Stimulated activated CD4-positive, alpha-beta T cell treated with anti-CD3 and anti-CD28 coated beads, Interleukin-2, amount 100 ng/mL, for 48 hours (primary cell): ENCODE data around the gene SF1.

Experiments used
- DNase-seq, 2 donors: peaks; one replicate each; pipeline ENCODE4 v3.0.0-alpha.2; 2020

SF1 gene

DNA sequence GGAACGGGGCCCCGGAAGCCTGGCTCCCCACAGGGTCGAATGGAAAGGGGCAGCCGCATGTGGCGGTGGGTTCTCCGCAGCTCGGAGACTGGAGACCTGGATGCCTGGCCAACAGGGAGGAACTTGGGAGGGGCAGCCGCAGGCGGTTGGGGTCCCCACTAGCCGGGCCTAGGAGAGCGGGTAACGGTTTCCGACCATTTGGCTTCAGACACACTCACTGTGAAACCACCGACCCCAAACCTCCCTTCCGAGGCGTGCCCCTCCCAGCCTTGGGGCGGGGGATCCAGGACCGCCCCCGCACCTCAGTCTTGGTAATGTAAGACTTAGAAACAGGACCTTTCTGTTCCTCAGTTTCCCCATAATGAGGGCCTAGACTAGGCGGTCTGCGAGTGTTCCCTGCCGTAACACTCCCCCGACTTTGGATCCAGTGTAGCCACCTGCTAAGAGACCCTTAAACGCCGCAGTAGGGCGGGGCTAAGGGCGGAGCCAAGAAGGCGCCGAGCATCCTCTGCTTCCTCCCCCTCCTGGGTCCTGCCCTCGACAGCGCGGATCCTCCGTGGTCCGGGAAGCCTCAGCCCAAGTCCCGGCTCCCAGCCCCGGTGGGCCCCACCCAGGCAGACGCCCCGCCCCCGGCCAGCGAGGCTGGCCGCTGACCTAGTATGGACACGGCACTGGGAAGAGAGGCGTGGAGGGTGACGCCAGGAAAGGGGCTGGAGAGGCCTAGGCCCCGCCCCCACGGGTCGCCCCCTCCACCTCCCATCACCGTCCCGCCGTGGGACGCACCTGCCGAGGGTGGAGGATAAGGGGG lies 32.6 kb downstream of the SF1 start:
- no peak for DNase-seq

DNA sequence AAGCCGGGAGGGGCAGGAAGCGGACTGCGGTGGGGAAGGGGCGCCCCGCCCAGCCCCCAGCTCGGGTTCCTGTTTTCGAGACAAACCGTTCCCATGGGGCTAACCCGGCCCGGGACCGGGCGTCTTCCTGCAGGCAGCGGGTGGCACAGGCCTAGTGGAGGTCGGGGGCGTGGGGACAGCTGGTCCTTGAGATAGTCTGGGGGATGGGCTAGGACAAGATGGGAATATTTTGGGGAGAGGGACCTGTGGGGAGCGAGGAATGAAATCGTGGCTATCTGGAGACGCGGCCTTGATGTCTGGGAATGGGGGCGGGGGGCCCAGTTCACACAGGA lies 33.2 kb downstream of the SF1 start:
- DNase-seq, result no peak

DNA sequence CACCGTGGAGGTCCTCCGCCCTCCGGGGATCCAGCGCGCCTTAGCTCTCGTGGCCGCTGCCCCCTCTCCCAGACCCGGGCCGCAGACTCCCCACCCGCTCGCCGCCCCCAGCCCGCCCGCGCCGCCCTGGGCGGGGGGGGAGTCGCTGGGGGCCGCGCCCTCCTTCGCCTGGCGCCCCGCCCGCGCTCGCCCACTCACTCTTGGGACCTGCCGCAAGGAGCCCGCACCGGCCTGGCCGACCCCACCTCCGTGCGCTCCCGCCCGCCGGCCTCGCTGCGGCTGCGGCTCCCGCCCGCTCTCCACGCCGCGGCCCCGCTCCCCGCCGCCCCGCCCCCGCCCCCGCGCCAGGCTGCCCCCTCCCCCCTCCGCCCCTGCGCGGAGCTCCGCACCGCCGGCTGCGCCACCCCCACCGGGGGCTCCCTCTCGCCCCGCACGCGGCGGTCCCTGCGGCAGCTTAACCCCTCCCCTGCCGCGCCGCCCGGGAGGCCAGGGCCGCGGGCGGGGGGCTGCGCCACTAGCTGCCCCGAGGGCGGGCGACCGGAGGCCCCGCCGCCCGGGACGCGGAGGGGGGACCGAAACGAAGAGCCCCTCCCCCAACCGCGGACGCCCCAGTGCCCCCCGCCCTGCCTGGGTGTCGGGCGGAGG lies 33.7 kb downstream of the SF1 start:
- no peak for DNase-seq

- peak; percentile 73 to 81 for DNase-seq
Measured at GRCh38 chr11:64743591-64744543, 34.5 kb downstream of the SF1 start, which contains the start of gene RASGRP2. TSS of gene RASGRP2 (minus strand) at chr11:64744142. CDS start at chr11:64742866, 1,276 bp downstream.

- peak; percentile 73 to 84 for DNase-seq
Measured at GRCh38 chr11:64742889-64743590, 35.3 kb downstream of the SF1 start.

DNA sequence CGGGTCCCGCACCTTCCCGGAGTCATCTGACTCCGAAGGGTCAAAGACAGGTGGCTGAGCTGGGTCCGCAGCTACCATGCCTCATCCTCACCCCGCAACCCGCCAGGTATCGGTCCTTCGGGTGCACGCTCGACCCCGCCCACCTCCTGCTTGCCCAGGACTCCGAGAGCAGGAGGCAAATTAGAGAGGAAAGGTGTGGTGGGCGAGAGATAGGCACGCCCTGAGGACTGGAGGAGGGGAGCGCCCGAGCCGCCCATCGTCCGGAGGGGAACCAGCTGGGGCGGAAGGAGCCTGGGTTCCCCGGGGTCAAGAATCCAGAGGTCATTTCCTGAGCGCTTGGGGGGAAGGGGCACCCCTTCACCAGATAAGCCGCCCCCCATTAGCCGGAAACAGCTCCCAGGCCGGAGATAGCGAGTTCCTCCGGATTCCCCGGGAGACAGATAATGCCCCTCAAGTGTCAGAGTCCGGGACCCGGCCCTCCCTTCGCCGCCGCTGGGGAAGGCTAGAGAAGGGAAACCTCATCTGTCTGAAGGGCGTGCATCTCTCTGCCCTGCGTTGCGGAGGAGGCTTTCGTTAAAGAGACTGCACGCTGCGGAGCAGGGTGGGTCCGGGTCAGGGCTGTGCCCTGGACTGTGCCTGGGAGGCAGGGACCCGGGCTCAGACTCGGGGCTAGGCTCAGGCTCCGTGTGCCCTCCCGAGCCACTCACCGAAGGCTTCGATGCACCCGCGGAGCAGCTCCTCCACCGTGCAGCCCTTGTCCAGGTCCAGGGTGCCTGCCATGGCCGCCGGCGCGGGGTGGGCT lies 36.1 kb downstream of the SF1 start:
- no peak for DNase-seq

GRCh38 chr11:64741375-64742086 lies 36.8 kb downstream of the SF1 start:
- no peak for DNase-seq

GRCh38 chr11:64739871-64740270 lies 38.5 kb downstream of the SF1 start:
- no peak for DNase-seq

DNA sequence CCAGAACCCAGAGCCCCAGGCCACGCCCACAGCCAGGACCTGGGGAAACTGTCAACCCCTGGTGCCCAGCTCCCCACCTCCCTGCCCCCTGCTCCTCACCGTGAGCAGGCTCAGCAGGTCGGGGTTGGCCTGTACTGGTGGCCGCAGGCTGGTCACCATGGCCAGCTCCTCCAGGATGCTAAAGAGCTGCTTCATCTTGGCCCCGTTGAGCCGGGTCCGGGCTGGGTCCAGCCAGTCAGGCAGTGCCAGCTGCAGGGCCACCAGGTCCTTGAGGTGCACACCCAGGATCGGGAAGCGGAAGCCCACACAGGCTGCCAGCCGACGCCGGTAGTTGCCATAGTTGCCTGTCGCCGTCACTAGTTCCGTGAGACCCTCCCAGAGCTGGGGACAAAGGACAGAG lies 41.7 kb downstream of the SF1 start:
- DNase-seq, result no peak

DNA sequence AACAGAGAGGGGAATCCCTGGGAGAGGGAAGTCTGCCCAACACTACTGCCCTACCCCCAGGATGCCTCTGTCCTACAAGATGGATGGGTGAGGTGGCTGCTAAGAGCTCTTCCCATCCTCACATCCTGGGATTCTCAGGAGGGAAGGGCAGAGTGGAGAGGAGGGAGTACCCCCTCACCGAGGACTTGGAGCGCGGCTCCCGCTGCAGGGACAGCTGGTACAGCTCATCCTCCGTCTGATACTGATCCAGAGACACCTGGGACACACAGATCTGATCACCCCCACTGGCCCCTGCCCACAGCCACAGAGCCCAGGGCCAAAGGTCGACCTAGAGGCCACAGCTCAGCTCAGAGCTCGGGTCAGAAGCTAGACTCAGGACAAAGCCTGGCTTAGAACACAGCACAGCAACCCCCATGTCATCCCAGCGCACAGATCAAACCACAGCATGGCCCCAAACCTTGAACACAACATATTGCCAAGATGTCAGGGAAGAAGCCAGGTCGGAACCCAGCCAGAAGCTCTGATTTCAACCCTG lies 42.5 kb downstream of the SF1 start:
- no peak for DNase-seq

GRCh38 chr11:64734811-64735724 lies 43.3 kb downstream of the SF1 start:
- DNase-seq, result no peak

- DNase-seq, result no peak
Measured at GRCh38 chr11:64731601-64732000, 46.7 kb downstream of the SF1 start.

DNA sequence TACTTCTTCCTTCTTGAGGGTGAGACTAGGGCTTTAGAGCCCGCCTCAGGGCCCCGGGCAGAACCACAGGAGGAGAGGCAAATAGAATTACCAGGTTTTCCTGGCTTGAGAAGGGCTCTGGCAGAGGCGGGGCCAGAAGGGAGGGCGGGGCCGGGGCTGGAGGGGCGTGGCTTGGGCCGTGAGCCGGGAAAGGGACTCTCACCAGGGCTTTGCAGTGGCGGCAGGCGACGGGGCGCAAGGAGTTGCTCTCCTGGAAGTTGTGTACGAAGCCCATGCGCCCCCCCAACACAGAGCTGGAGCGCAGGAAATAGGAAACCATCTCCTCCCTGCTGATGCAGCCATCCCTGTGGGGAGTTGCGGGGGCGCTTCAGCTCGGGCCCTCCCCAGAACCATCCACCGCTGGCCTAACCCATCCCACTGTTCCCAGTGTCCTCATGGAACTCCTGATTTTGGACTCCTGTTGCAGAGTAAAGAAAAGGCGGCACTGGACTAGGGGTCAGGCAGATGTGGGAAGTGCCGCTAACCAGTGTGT lies 48.4 kb downstream of the SF1 start:
- peak in 1 of 2 donors; percentile 30 for DNase-seq

- no peak for DNase-seq
Measured at GRCh38 chr11:64728757-64729365, 49.5 kb downstream of the SF1 start.

DNA sequence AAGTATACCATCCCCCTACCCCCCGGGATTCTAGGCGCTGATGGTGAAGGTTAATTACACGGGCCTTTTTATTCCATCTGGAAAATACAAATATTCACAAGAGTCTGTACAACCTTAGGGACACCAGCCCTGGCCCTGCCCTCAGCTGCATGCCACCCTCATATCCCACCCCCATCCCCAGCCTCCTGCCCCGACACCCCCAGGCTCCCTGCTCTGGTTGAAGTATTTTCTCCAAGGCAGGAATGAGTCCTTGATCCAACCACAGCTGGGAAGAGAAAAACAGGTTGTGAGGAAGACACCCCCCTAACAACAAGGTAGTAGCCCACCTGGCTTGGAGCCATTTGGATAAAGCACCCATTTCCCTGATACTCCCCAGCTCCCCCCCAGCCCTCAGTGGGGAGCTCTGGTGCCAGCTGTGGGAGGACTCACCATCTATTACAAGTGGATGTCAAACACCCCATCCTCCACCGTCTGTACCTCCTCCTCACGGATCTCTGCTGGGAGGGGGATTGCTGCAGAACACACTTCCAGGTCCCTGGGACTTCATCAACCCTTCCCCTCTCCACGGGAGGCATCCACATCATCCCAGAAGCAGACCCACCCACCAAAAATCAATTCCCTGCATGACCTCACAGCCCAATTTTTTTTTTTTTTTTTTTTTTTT lies 51.3 kb downstream of the SF1 start:
- DNase-seq, result no peak

DNA sequence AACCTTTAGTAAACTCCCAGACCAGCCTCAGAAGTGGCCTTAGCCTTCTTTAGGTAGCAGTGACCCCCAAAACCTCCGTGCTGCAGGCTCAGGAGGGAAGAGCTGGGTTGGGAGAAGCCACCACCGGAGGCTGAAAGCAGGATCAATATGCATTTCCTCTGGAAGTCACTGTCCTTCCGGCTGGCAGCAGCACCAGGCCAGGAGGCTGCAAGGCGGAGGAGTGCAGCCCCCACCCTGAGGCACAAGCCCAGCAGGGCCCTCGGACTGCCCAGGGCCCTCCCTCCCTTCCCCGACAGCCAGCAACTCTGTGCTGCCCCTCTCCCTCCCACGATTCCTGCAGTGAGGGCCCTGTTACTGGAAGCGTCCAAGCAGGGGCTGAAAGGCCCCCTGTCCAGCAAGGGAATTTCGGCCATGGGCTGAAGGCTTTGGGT lies 52.1 kb downstream of the SF1 start:
- DNase-seq, result no peak

DNA sequence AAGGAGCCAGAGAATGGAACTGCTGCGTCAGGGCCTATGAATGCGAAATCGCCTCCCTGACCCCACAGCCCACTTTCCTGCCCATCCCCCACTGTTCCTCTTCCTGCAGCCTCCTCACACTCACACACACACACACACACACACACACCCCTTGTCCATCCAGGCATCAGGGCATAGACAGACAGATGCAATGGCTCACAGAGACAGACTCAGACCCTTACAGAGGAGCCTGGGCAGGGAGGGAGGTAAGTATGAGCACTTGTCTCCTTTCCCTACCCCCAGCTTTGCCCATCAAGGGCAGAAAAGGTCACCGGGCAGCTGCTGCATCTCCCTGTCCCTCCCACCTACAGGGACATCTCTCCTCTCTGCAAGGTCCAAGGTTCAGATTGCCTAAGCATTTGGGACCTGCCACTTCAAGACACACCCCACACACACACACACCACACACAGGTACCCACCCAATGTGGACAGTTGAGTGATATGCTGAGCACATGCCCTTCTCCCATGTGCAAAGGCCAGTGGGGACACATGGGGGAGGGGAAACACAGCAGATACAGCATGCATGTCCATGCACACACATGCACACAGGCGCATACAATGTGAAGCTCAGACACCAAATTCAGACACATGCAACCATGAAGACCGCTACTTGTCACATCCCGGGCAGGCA lies 53.3 kb downstream of the SF1 start:
- DNase-seq, result no peak
